ENCODE results near the gene HIPK2.

Gene HIPK2

DNA sequence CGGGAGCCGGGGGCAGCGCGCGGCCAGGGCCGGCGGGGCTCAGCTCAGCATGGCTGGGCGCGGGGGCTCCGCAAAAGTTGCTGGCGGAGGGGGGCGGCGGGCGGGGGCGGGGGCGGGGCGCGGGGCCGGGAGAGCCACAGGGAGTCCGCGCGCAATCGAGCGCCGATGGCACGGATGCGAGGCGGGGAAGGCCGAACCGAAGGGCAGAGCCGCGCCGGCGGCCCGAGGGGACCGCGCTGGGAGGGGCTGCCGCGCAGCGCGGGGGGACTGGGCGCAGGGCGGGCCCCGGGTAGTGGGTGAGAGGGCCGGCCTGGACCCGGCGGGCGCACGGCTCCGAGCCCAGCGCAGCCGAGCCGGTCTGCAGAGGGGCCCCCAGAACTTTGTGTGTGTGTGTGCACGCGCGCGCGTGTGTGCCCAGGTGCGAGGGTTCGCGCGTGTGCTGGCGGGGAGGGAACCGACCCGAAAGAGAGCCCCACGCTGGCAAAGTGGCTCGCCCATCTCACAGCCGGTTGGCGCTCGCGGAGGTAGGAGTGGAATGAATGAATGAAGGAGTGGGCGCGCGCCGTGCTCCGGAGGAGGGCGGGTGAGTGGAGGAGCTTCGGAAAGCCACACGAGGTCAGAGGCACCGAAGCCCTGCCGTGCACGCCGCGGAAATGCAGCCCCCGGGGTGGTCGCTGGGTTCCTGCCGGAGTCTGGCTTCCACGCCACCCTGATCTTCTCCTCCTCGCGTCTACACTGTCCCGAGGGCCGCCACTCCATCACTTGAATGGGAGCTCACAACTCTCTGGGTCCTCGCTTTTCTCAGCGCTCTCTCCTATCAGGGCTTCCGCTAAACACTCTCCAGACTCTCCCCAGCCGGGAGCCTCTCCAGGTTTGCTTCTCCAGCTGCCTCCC lies at the start of gene HIPK2:
Gene HIPK2 (minus strand): TSS at position 51 of the 894 bp plus-strand sequence. CDS start 375 bp downstream, outside the sequence.
- peak; percentile 80 for DNase-seq

DNA sequence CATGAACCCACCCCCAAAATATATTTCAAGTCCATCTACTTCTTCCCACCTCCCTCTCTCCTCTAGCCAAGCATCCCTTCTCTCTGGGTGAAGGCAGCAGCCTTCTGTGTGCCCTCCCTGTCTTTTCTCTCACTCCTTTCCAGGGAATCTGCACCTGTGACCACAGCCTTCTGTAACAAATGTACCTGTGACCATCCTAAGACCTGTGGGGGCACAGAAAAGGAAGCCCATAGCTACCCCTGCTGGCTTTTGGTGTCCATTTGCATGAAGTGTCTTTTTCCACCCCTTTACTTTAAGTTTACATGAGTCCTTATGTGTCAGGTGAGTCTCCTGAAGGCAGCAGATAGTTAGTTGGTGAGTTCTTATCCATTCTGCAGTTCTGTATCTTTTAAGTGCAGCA lies 49.2 kb upstream of the HIPK2 start:
- DNase-seq: peak; percentile 8

DNA sequence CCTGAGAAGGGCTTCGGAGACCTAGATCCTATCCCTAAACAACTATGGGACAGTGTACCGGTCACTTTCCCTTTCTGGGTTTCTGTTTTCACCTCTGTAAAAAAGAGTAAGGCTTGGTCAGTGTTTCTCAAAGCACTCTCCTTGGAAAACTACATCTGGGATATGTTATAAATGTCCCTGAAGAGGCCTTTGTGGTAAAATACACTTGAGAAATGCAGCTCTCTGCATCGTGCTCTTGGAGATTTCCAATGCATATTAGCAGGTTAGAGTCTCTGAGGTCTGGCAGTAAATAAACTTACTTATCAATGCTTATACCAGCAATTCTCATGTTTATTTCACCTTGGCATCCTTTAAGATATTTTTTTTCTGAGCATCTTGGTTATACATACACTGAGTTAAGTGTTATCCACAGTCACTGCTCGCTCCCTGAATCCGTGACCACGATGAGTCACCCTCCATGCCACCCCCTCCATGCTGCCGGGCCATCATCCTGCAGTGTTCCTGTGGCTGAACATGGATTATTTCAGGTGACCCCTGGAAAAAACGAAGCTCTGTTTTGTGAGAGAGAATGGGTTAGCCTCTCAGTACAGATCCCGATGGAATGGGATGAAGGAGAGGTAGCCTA lies 48.0 kb upstream of the HIPK2 start:
- no peak for DNase-seq

DNA sequence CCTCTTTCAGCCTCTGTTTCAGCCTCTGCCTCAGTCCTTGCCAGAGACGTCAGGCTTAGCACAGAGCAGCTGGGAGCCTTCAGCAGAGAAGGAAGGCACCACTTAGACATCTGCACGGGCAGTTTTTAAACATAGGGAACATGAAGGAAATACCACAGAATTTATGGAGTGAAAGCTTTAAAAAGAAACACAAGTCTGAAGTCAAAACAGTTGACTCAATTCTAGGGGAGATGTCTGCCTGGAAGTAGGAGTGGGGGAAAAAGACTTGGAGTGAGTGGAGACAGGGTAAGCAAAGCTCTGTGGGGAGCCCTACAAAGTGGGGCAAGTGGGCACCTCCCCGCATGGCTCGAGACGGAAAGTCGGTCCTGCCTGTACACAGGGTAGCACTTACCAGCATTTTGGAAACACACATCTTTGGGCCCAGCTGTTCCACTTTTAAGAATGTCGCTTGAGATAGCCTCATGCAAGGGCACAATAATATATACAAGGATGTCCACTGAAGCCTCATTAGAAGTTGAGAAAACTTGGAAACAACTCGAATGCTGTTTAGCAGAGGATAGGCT lies 46.2 kb upstream of the HIPK2 start:
- DNase-seq: no peak

DNA sequence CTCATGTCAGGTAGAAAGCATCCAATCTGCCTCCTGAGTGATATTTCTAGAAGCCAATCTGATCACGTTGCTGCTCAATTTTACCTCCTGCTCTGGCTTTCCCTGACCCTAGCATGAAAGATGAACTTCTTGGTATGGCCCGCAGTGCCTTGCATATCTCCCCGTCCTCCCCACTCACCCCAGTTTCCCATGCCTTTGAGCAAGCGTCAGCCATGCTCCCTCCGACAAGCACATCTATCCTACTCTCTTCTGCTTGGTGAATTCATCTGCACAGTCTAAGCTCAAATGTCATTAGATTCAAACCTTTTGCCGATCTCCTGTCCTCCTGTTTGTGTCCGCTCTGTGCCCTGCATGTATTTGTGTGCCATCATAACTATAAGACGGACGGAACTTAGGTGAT lies 45.1 kb upstream of the HIPK2 start:
- no peak for DNase-seq

DNA sequence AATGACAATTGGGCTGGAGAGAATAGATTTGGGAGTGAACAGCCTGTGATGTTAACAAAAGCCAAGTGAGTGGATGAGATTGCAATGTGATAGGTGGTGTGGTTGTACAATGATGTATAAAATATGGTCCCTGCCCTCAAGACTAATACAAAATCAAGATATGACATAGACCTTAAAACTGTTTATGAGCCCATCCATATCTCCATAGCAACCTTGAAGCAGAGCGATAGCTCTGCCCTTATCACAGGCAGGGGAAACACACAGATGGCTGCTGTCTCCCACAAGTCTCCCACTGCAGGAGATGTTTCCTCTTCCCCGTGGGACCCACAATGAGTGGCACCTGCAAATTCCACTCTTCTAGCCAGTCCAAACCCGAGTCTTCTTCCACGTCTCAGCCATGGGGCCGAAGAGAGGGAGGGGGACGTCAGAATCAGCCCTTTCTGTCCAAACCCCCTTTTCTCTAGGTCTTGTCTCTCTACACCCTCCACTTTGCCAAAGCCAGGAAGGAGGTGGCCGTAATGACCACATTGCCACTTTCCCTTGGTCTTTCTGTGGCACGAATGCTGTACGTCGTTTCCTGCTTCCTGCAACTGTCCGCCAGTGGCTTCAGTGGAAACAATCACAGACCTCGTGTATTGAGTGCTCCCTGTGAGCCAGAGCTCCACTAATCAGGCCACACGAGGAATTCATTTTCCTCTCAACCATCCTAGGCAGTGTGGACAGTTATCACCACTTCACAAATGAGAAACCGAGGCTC lies 43.7 kb upstream of the HIPK2 start:
- DNase-seq: no peak

DNA sequence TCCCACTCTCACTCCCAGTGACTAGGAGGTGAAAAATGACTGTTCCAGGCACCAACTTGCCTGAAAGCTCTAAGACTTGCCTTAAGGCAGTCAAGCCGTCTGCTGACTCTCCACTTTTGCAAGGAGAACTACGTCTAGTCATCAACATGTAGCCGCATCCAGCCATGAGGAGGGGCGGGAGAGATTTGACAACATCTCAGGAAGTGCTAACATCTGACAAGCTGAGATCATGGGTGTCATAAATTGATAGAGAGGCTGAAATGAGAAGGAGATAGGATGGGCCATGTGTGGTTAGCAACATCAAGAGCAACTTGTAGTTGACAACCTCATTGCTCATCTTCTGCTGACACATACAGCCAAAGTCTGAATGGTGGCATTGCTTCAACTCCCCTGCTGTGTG lies 42.3 kb upstream of the HIPK2 start:
- DNase-seq: no peak

DNA sequence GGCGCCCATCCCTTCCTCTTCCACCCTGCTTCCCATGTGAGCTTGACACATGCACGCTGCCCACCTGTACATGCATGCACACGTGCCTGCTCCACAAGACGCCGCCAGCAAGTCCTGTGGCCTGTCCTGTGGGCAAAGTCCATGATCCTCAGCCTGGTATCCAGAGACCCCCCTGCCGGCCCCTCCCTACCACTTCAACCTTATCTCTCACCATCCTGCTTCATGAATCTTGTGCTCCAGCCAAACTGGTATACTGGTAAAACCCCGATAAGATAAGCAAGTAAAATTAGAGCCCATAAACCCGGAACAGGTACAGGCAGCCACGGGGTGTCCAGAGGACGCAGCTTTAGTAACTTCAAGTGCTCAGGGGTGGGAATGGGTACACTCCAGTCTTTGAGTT lies 39.5 kb upstream of the HIPK2 start:
- DNase-seq: no peak

DNA sequence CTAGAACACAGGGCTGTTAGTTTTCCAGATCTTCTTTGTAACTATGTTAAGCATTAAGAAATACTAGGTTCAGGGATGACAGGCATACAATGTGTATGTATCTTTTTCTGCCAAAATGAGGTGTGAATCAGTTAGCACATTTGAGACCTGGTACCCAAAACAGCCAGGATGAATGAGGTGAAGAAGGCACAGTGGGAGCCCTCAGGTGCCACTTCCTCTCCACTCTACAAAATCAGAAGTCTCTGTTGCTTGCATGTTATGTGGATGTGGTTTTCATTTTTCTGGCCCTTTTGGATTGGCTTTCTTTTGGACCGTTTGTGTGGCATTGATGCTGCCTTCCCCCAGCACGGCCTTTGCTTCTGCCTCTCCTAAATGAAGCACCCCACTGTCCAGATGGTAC lies 35.9 kb upstream of the HIPK2 start:
- no peak for DNase-seq

DNA sequence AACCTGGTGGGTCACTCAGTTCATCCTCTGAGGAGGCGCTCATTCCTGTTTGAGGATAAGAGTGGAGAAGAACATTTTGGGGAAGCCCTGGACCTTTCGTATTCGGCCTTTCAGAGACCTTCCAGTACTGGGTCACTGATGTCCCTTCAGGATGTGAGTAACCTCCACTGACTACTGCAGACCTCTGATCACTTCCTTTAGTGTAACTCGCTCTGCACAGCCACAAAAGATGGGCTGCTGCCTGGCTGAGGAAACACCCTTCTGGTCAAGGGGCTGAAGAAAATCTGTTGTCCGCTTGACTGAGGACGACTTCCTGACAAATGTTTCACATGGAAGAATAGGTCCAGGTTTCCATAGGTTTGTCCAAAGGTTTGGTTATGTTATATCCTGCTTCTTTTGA lies 35.4 kb upstream of the HIPK2 start:
- DNase-seq: no peak

DNA sequence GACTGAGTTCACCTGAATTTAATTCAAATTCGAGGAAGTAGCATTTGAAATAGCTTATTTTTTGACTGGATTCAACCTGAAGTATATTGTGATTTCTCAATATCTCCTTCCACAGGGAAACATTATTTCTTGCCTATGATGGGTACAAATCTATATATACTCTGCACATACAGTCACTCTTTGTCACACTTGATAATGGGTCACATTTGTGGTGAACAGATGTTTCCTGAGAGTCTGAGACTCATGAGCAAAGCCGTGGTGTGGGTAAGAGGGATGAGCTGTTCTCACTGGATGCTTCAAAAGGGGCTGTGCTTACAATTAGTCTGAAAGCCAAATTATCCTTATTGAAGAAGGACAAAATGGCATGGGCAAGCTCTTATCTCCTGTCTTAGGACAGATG lies 33.3 kb upstream of the HIPK2 start:
- DNase-seq: no peak

DNA sequence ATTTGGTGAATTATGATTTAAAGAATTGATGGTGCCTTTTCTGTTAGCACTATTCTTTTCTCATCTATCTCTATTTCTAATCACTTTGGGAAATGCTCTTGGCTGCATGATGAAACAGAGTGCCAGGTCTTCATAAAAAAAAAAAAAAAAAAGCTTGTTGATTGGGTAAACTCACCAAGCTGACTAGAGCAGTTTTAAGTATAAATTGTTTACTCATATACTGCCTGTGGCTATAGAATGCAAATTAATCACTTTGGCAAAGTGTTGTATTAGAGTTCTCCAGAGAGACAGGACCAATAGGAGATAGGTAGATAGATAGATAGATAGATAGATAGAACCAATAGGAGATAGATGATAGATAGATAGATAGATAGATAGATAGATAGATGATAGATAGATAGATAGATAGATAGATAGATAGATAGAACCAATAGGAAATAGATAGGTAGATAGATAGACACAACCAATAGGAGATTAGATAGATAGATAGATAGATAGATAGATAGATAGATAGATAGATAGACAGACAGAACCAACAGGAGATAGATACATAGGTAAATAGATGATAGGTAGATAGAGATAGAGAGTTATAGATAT lies 31.1 kb upstream of the HIPK2 start:
- no peak for DNase-seq

DNA sequence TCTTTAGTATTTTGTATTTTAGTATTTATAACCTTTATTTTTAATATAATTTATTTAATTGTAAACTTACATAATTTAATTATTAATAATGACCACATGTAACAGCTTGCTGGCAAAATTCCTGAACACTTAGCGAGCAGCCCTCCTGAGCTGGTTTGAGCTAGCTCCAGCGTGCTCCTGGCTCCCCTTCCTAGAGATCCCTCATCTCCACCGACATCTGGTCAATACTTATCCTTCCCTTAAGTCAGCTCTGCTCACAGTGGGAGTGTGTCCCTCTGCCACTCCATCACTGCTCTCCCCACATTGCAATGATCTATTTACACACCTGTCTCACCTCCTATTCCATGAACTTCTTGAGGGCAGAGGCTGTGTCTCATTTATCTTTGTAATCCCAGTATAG lies 30.6 kb upstream of the HIPK2 start:
- DNase-seq: no peak

DNA sequence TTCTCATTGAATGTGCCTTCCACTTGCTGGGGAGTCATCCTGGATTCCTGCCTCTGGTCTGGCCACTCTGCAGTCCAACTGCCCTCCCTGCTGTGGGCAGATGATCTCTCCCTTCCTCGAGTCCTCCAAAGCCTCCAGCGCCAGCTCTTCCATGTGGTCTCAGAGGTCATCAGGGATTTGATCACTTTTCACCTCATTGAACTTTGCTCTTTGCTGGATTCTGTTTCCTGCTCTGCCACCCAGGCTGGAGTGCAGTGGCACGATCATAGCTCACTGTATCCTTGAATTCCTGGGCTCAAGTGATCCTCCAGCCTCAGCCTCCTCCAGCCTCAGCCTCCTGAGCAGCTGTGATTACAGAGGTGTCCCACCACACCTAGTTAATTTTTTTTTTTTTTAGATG lies 29.2 kb upstream of the HIPK2 start:
- no peak for DNase-seq

DNA sequence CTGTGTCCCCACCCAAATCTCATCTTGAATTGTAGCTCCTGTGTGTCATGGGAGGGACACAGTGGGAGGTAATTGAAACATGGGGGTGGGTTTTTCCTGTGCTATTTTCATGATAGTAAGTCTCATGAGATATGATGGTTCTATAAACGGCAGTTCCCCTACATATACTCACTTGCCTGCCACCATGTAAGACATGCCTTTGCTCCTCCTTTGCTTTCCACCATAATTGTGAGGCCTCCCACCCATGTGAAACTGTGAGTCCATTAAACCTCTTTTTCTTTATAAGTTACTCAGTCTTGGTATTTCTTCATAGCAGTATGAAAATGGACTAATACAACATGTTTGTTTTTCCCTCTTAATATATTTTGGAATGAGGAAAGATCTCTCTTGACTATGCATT lies 26.8 kb upstream of the HIPK2 start:
- DNase-seq: no peak

DNA sequence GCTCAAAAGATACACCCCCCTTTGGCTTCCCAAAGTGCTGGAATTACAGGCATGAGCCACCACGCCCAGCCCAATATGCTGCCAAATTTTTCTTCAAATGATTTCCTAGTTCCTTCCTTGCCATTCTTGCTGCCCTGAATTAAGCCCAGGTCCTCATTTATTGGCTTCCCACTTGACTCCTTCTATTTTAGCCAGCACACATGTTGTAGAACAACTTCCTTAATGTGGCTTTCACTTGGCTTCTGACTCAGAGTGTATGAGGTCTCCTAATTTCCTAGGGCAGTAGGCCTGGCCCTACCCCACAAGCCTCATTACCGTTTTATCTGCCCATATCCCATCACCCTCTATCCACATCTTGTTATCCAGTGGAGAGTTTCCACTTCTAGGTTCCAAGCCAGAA lies 21.8 kb upstream of the HIPK2 start:
- no peak for DNase-seq

DNA sequence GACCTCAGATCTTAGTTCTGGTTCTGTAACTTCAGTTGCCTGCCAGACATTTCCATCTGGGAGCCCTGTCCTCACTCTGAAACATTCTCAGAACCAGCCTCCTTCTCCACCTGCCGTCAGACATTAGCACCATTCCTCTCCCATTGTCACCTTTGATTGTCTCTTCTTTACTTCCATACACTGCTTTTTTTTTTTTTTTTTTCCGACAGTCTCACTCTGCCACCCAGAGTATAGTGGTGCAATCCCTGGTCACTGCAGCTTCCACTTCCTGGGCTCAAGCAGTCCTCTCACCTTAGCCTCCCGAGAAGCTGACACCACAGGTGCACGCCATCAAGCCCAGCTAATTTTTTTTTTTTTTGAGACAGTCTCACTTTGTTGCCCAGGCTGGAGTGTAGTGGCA lies 21.1 kb upstream of the HIPK2 start:
- no peak for DNase-seq

DNA sequence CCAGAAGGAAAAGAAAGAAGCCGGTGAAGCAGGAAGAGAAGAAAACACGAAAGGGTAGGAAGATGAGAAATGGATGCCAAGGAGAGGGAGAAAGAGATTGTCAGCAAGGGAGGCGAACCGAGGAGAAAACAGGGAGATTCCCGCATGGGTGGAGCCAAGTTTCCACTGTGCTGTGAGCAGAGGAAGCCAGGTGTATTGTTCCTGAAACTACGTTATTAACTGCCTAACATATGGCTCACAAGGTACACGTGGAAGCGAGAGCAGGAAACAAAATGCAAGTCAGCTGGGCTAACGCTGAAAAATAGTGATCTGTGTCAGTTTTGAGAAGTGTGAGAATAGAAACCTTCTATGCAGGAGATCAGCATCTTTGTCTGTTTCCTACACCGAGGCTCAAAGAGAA lies 20.4 kb upstream of the HIPK2 start:
- no peak for DNase-seq

DNA sequence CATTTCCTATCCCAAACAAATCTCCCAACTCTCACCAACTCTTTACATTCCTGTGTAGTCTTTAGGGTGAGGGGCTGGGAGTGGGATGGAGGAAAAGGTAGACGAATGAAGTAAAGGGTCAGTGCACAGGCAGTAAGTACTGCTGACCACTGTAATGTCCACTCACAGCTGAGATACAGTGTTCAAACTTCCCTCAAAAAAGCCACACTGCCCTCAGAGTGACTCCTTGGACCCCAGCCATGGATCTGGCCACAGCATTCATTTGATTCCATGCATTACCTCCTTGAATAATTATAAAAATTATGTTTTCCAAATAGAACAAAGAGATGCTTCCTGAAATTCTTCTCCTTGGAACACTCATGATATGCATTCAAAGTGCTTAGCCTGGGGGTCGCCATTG lies 19.8 kb upstream of the HIPK2 start:
- no peak for DNase-seq

DNA sequence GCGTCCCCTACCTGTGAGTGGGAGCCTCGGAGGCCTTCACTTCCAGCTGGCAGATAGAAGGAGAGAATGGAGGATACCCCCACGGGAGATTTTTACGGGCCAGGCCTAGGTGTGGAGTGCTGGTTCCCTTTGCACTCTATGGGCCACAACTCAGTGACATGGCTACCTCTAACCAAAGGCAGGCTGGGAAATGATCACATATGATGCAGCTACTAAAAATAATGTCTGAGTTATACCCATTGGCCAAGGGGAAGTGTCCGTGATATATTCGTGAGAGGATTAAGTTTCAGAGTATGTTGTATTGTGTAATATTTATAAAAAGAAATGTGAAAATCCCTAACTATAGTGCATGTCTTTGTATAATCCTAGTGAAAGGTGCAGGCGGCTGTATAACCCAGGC lies 13.5 kb upstream of the HIPK2 start:
- no peak for DNase-seq

DNA sequence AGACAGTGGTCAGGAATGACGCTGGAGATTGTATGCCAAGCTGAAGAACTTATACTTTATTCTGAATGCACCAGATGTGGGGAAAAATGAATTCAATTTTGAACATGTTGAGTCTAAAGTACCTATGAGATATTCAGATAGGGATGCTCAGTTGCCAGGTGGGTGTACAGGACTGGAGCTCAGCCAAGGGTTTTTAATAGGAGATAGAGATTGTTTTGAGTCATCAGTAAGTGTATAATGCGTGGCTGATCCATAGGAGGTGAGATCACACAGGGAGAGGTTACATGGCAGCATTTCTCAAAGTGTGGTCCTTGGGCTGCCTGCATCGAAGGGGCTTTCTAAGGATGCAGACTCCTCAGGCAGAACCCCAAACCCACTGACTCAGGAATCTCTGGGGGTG lies 6.8 kb upstream of the HIPK2 start:
- no peak for DNase-seq

DNA sequence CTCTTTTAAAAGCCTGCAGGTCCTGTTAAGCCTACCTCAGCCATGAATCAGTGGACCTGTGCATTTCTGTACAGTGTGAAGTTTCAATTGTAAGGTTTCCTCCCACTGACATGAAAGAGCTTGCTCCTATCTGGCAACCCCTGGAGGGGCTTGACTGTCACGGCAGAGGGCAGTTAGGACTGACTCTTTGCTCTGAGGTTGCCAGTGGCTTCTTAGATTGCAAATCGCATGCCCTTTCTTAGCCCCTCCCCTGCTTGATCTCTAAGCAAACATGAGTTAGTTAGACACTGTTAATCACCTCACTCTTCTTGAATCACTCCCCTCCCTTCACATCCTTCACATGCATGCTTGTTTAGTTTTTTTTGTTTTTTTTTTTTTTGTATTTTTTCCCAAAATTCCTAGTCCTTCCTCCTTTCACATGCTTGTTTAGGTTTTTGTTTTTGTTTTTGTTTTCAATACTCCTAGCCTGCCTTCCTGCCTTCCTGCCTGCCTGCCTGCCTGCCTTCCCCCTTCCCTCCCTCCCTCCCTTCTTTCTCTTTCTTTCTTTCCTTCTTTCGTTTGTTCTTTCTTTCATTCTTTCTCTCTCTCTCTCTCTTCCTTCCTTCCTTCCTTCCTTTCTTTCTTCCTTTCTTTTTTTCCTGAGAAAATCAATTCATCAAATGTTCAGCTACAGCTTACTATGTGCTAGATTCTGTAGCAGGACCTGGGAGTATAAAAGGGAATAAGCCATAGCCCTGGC lies 6.0 kb upstream of the HIPK2 start:
- no peak for DNase-seq
